Pancreas (tissue), 10 donors: Measurements from ENCODE around the gene PARD3. TPM values are rescaled to one million over a fixed set of nuclear protein-coding genes. Genes with fewer than 3 reads are reported as not detected.

ENCODE experiments used
- ATAC-seq, 4 donors: fragments of 200-7000 bp; cut with Tn5 transposase; one replicate each; pipeline versions ENCODE4 v1.8.0 to v1.9.1; 2020; ENCODE audit warnings: mild to moderate bottlenecking in 4 of 4, moderate library complexity in 4 of 4
- DNase-seq, 6 donors: peaks; one replicate each; pipeline ENCODE4 v3.0.0-alpha.2; 2020
- FAIRE-seq: peaks from 2 replicates; lab custom pipeline; 2012; peaks lifted over from hg19 to GRCh38; lab: Jason Lieb, UNC
- H3K27ac ChIP-seq, 4 donors: fragments of 200-600 bp; sonication (generic); 1 replicate in 3 of 4; 2 replicates in 1 of 4; pipeline versions ENCODE4 v1.5.0 to v1.8.0; 2020
- H3K27me3 ChIP-seq, 4 donors: fragments of 200-600 bp; one replicate each; pipeline ENCODE4 v1.8.0; 2021
- H3K36me3 ChIP-seq, 3 donors: fragments of 200-600 bp; sonication (generic) in 1 of 3; one replicate each; pipeline versions ENCODE4 v1.5.0 to v1.8.0; 2020 to 2021
- H3K4me1 ChIP-seq, 3 donors: fragments of 200-600 bp; one replicate each; pipeline ENCODE4 v1.8.0; 2021
- H3K4me3 ChIP-seq, 4 donors: fragments of 200-600 bp; sonication (generic) in 2 of 4; one replicate each; pipeline versions ENCODE4 v1.5.0 to v1.8.0; 2020 to 2021
- H3K9me3 ChIP-seq, 4 donors: fragments of 200-600 bp; one replicate each; pipeline ENCODE4 v1.8.0; 2021
- WGBS, 2 donors: extraction: QIAGEN DNeasy Blood & Tissue Kit; methylation state at CpG; one replicate each; pipeline ENCODE4 v1.1.7; 2013; 5-methylcytosine and 5-hydroxymethylcytosine counted together
- intact Hi-C, 3 donors: fragments of 100-400 bp; cut with DNase I; formaldehyde crosslinking; loops; one replicate each; pipeline versions ENCODE4 v1.11.1 to v1.14.2; 2022
- polyA plus RNA-seq, 2 donors: library from polyadenylated mRNA; stranded (reverse); fragments of 200-250 nt; gene quantifications; one replicate each; pipeline ENCODE4 v1.2.3, GENCODE V29; 2013
- total RNA-seq, 6 donors: library from RNA; stranded (reverse); fragmentation: NEBNext Ultra II Directional in 4 of 6; extraction: Animal tissue kit (Norgen Biotek cat#: 25700) in 4 of 6; gene quantifications; one replicate each; pipeline versions ENCODE4 v1.2.1 to v1.2.4, GENCODE V29; 2021 to 2023
- TF ChIP-seq, protein P1 (sequence below), 4 donors: fragments of 200-600 bp; sonication (generic) in 3 of 4; IDR thresholded peaks; one replicate each; pipeline versions ENCODE4 v1.5.0 to v1.8.0; 2021; ENCODE audit warnings: antibody characterized with exemption in 4 of 4
- donor health status: healthy with polysubstance abuse.
- donor health status: DM: no; HTN: no; CAD: no; lungs with moderate emphysema.
- donor health status: DM: no; HTN: no; CAD: no.
- donor health status: control.
- donor health status: control.
- donor health status: Bipolar disorder and iron deficiency.
- donor health status: DM: yes; HTN: yes; CAD: no.
- donor health status: DM: no; HTN: no; CAD: no.
- donor health status: DM: no; HTN: no; CAD: no.
- donor health status: DM: yes; HTN: yes; CAD: no.

The PARD3 gene
- total and polyA plus RNA-seq, 8 donors = 12.8 to 32.3 (median 23.4) TPM

DNA sequence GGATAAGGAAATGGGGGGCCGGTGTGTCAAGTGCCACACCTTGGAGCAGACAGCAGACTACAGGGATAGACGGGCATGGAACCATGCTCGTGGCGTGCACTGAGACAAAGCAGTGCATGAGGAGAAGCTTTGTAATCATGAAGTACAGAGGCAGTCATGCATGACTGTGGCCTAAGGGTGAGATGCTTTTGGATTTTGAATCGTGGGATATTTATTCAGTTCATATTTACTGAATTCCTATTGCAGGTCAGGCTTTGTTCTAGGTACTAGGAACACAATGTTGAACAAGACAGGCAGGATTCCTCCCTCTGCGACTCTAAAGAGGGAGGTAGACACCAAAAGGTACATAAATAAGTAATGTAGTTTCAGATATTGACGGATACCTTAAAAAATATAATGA, 597.6 kb downstream of the PARD3 start:
- DNase-seq (no peak), ATAC-seq (no peak), FAIRE-seq (no peak)
- Histone ChIP-seq H3K36me3 (no peaks in the 10 kb centered on the region), H3K27me3 (no peaks in the 10 kb centered on the region), H3K4me1 (peaks cover 0 to 5% (median 3%) of the 10 kb centered on the region in 3 donors), H3K9me3 (no peaks in the 10 kb centered on the region), H3K4me3 (no peak overlapping the region), H3K27ac (no peak overlapping the region)
- TF ChIP-seq, protein P1, sequence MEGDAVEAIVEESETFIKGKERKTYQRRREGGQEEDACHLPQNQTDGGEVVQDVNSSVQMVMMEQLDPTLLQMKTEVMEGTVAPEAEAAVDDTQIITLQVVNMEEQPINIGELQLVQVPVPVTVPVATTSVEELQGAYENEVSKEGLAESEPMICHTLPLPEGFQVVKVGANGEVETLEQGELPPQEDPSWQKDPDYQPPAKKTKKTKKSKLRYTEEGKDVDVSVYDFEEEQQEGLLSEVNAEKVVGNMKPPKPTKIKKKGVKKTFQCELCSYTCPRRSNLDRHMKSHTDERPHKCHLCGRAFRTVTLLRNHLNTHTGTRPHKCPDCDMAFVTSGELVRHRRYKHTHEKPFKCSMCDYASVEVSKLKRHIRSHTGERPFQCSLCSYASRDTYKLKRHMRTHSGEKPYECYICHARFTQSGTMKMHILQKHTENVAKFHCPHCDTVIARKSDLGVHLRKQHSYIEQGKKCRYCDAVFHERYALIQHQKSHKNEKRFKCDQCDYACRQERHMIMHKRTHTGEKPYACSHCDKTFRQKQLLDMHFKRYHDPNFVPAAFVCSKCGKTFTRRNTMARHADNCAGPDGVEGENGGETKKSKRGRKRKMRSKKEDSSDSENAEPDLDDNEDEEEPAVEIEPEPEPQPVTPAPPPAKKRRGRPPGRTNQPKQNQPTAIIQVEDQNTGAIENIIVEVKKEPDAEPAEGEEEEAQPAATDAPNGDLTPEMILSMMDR (IDR thresholded peaks at IDR 0.05) = no peak
- WGBS, 2 donors = 84 to 87% methylated on average over 7 of the region's 7 CpGs
- intact Hi-C loops = no loop called here

DNA sequence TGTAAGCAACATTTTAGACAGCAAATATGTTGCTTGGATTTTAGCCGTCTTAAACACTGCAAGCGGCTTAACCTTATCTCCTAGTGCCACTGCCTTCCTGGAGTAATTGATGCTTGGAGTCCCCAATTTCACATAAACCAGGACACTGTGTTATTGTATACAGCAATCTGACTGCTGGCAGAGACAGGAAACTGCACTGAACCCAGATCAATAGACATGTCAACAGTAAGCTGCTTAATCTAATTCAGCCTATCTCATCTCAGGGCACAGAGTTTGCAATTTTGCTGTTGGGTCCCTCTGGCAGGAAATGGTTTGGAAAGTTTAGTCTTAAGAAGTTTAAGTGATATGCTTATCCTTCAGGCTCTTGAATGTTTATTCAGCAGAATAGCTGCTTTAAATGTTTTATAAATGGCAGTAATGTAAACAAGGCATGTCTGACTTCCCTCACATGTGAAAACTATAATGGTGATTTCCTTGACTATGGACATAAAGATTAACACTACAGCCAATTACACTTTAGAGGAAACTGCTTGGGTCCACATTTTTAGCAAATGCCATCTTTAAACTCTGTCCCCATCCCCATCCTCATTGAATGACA, 598.6 kb downstream of the PARD3 start:
- intact Hi-C loops = no loop called here
- DNase-seq = no peak
- ATAC-seq = peak in 1 of 4 donors; percentile 50
- Histone ChIP-seq H3K9me3 (no peaks in the 10 kb centered on the region), H3K27ac (no peak overlapping the region), H3K4me3 (no peak overlapping the region), H3K27me3 (no peaks in the 10 kb centered on the region), H3K4me1 (peaks cover 0 to 5% (median 3%) of the 10 kb centered on the region in 3 donors), H3K36me3 (no peaks in the 10 kb centered on the region)
- WGBS, 2 donors = 59 to 63% methylated on average over 2 of the region's 2 CpGs
- TF ChIP-seq, protein P1 (IDR thresholded peaks at IDR 0.05) = no peak
- no peak for FAIRE-seq

DNA sequence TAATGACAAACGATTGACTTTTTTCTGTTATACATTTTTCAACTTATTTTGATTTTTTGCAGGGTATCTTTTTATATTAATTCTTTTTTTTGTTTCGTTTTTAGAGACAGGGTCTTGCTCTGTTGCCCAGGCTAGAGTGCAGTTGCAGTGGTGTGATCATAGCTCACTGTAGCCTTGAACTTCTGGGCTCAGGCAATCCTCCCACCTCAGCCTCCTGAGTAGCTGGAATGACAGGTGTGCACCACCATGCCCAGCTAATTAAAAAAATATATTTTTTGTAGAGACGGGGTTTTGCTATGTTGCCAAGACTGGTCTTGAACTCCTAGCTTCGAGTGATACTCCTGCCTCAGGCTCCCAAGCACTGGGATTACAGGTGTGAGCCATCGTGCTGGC, 601.3 kb downstream of the PARD3 start:
- 82 to 84% methylated on average over 5 of the region's 5 CpGs for WGBS, 2 donors
- ATAC-seq (no peak), FAIRE-seq (no peak), DNase-seq (no peak)
- Histone ChIP-seq H3K36me3 (no peaks in the 10 kb centered on the region), H3K9me3 (no peaks in the 10 kb centered on the region), H3K4me1 (peaks cover 0 to 5% (median 3%) of the 10 kb centered on the region in 3 donors), H3K4me3 (no peak overlapping the region), H3K27me3 (no peaks in the 10 kb centered on the region), H3K27ac (no peak overlapping the region)
- intact Hi-C loops = no loop called here
- TF ChIP-seq, protein P1 (IDR thresholded peaks at IDR 0.05) = no peak

DNA sequence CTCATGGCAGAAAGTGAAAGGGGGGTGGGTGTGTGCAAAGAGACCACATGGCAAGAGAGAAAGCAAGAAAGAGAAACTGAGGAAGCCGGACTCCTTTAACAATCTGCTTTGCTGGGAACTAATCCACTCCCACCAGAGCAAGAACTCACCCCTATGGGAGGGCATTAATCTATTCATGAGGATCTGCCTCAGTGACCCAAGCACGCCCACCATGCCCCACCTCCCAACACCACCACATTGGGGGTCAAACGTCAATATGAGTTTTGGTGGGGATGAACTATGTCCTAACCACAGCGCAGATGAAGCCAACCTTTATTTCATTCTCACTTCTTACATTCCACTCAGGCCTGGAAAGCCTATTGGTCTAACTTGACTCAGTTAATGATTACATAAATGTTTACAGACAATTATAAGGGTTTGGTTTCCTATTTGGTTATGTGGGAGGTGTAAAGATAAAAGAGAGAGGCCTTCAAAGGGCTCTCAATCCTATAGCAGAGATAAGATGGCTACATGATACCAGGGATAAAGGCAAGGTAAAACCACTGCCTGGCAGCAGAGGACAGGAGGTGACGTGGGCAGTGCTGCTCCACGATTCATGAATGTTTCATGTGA, 601.8 kb downstream of the PARD3 start:
- Histone ChIP-seq H3K27ac (no peak overlapping the region), H3K4me1 (peaks cover 0 to 5% (median 3%) of the 10 kb centered on the region in 3 donors), H3K36me3 (no peaks in the 10 kb centered on the region), H3K27me3 (no peaks in the 10 kb centered on the region), H3K9me3 (no peaks in the 10 kb centered on the region), H3K4me3 (no peak overlapping the region)
- intact Hi-C loops = no loop called here
- no peak for DNase-seq
- FAIRE-seq = no peak
- TF ChIP-seq, protein P1 (IDR thresholded peaks at IDR 0.05) = no peak
- WGBS, 2 donors = 79 to 80% methylated on average over 6 of the region's 6 CpGs
- peak in 3 of 4 donors; percentile 32 to 69 (median 56) for ATAC-seq

DNA sequence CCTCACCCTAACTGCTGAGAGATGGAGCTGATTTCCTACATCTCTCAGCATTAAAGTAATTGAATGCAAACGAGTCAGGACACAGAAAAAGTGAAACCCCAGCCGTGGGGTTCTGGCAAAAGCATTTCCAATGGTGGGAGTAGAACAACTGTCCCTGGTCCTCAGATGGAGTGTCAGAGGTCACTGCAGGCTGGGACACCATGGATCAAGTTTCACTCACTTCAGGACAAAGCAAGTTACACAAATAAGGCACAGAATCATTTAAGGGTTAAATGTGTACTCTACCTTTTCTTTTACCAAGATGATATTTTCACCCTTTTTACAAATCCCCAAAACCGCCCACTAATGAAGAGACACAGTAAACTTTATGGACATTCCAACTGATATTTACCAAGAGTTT, 607.8 kb downstream of the PARD3 start:
- DNase-seq (no peak), ATAC-seq (no peak), FAIRE-seq (no peak)
- Histone ChIP-seq H3K4me1 (no peaks in the 10 kb centered on the region), H3K4me3 (no peak overlapping the region), H3K27me3 (no peaks in the 10 kb centered on the region), H3K36me3 (no peaks in the 10 kb centered on the region), H3K9me3 (no peaks in the 10 kb centered on the region), H3K27ac (no peak overlapping the region)
- WGBS, 2 donors = 86 to 87% methylated on average over 3 of the region's 3 CpGs
- TF ChIP-seq, protein P1 (IDR thresholded peaks at IDR 0.05) = no peak
- intact Hi-C loops = no loop called here
